ENCODE results near the gene ZNF607. TPM values are rescaled to one million over a fixed set of nuclear protein-coding genes. Genes with fewer than 3 reads are reported as not detected.

Gene ZNF607
- total RNA-seq, 1 donor from 2014 or later, result 6.3 TPM

GRCh38 chr19:37699057-37699456 lies 20.5 kb downstream of the ZNF607 start:
- H3K4me2 ChIP-seq (ENCODE audit: low read length), result no peak overlapping the region
- DNase-seq (ENCODE audit: low read depth) (peak; percentile 20), FAIRE-seq (peak; percentile 9)
- Mint-ChIP-seq H3K27ac (ENCODE audit: unreplicated experiment) (peak overlapping the region; percentile 81), H3K4me3 (ENCODE audit: unreplicated experiment) (no peak overlapping the region), H3K27me3 (ENCODE audit: low read depth, unreplicated experiment) (no peaks in the 10 kb centered on the region), H3K36me3 (ENCODE audit: low read depth, unreplicated experiment) (peaks cover 64% of the 10 kb centered on the region), H3K9me3 (ENCODE audit: unreplicated experiment) (peaks cover 45% of the 10 kb centered on the region), H3K4me1 (ENCODE audit: low read depth, unreplicated experiment) (no peaks in the 10 kb centered on the region)
- no peaks in the 10 kb centered on the region for H4K20me1 ChIP-seq (ENCODE audit: insufficient read depth, low read length)
- no peak overlapping the region for H3K27ac ChIP-seq (ENCODE audit: low read depth, low read length)
- H3K27me3 ChIP-seq (ENCODE audit: insufficient read depth, low read length), result no peaks in the 10 kb centered on the region
- H3K4me1 ChIP-seq (ENCODE audit: insufficient read depth, low read length), result no peaks in the 10 kb centered on the region
- H3K9me3 ChIP-seq (ENCODE audit: insufficient read depth, low read depth, low read length), result peaks cover 30% of the 10 kb centered on the region
- TF ChIP-seq CTCF (IDR thresholded peaks at IDR 0.05; ENCODE audit: insufficient read depth, low read depth, low read length), result no peak
- no peak overlapping the region for H3K9ac ChIP-seq (ENCODE audit: low read length)
- H3K79me2 ChIP-seq (ENCODE audit: insufficient read depth, low read length), result no peaks in the 10 kb centered on the region
- H3K4me3 ChIP-seq (ENCODE audit: insufficient read depth, low read depth, low read length), result no peak overlapping the region
- peaks cover 15% of the 10 kb centered on the region for H3K36me3 ChIP-seq (ENCODE audit: insufficient read depth, low read length)
- H2AFZ ChIP-seq (ENCODE audit: low read depth, low read length), result no peak overlapping the region

- no peak for FAIRE-seq
- peaks cover 49% of the 10 kb centered on the region for H3K9me3 Mint-ChIP-seq (ENCODE audit: unreplicated experiment)
- no peak overlapping the region for H3K9ac ChIP-seq (ENCODE audit: low read length)
- no peak overlapping the region for H3K4me2 ChIP-seq (ENCODE audit: low read length)
- H3K27ac ChIP-seq (ENCODE audit: low read depth, low read length), result no peak overlapping the region
- H3K9me3 ChIP-seq (ENCODE audit: insufficient read depth, low read depth, low read length), result peaks cover 30% of the 10 kb centered on the region
- H3K36me3 Mint-ChIP-seq (ENCODE audit: low read depth, unreplicated experiment), result peaks cover 59% of the 10 kb centered on the region
- H3K27ac Mint-ChIP-seq (ENCODE audit: unreplicated experiment), result no peak overlapping the region
- no peaks in the 10 kb centered on the region for H3K79me2 ChIP-seq (ENCODE audit: insufficient read depth, low read length)
- no peaks in the 10 kb centered on the region for H4K20me1 ChIP-seq (ENCODE audit: insufficient read depth, low read length)
- no peaks in the 10 kb centered on the region for H3K4me1 Mint-ChIP-seq (ENCODE audit: low read depth, unreplicated experiment)
- no peak overlapping the region for H3K4me3 ChIP-seq (ENCODE audit: insufficient read depth, low read depth, low read length)
- H3K4me1 ChIP-seq (ENCODE audit: insufficient read depth, low read length), result no peaks in the 10 kb centered on the region
- H3K36me3 ChIP-seq (ENCODE audit: insufficient read depth, low read length), result peaks cover 15% of the 10 kb centered on the region
- peak; percentile 11 for DNase-seq (ENCODE audit: low read depth)
- no peaks in the 10 kb centered on the region for H3K27me3 ChIP-seq (ENCODE audit: insufficient read depth, low read length)
- no peaks in the 10 kb centered on the region for H3K27me3 Mint-ChIP-seq (ENCODE audit: low read depth, unreplicated experiment)
- H2AFZ ChIP-seq (ENCODE audit: low read depth, low read length), result no peak overlapping the region
- no peak for TF ChIP-seq CTCF (IDR thresholded peaks at IDR 0.05; ENCODE audit: insufficient read depth, low read depth, low read length)
- no peak for TF ChIP-seq EZH2 (IDR thresholded peaks at IDR 0.05; ENCODE audit: insufficient read depth, low read length)
- H3K4me3 Mint-ChIP-seq (ENCODE audit: unreplicated experiment), result no peak overlapping the region
Measured at GRCh38 chr19:37698216-37698615, 21.3 kb downstream of the ZNF607 start.

GRCh38 chr19:37695144-37695899 lies 24.2 kb downstream of the ZNF607 start:
- Mint-ChIP-seq H3K4me3 (ENCODE audit: unreplicated experiment) (no peak overlapping the region), H3K27ac (ENCODE audit: unreplicated experiment) (no peak overlapping the region), H3K36me3 (ENCODE audit: low read depth, unreplicated experiment) (peaks cover 44% of the 10 kb centered on the region), H3K4me1 (ENCODE audit: low read depth, unreplicated experiment) (no peaks in the 10 kb centered on the region), H3K27me3 (ENCODE audit: low read depth, unreplicated experiment) (no peaks in the 10 kb centered on the region), H3K9me3 (ENCODE audit: unreplicated experiment) (peaks cover 54% of the 10 kb centered on the region)
- DNase-seq (ENCODE audit: low read depth) (no peak), FAIRE-seq (no peak)
- no peak overlapping the region for H3K4me3 ChIP-seq (ENCODE audit: insufficient read depth, low read depth, low read length)
- peaks cover 29% of the 10 kb centered on the region for H3K9me3 ChIP-seq (ENCODE audit: insufficient read depth, low read depth, low read length)
- H3K27me3 ChIP-seq (ENCODE audit: insufficient read depth, low read length), result no peaks in the 10 kb centered on the region
- H3K79me2 ChIP-seq (ENCODE audit: insufficient read depth, low read length), result no peaks in the 10 kb centered on the region
- no peak overlapping the region for H3K27ac ChIP-seq (ENCODE audit: low read depth, low read length)
- no peak overlapping the region for H3K9ac ChIP-seq (ENCODE audit: low read length)
- H2AFZ ChIP-seq (ENCODE audit: low read depth, low read length), result no peak overlapping the region
- H3K4me2 ChIP-seq (ENCODE audit: low read length), result no peak overlapping the region
- no peaks in the 10 kb centered on the region for H4K20me1 ChIP-seq (ENCODE audit: insufficient read depth, low read length)
- H3K4me1 ChIP-seq (ENCODE audit: insufficient read depth, low read length), result no peaks in the 10 kb centered on the region
- peaks cover 15% of the 10 kb centered on the region for H3K36me3 ChIP-seq (ENCODE audit: insufficient read depth, low read length)
- no peak for TF ChIP-seq EZH2 (IDR thresholded peaks at IDR 0.05; ENCODE audit: insufficient read depth, low read length)
- no peak for TF ChIP-seq CTCF (IDR thresholded peaks at IDR 0.05; ENCODE audit: insufficient read depth, low read depth, low read length)
